ENCODE measurements around the gene CASP1. TPM values are rescaled to one million over a fixed set of nuclear protein-coding genes. Genes with fewer than 3 reads are reported as not detected.
"Not testable (repeated sequence)": the region's sequence is repeated elsewhere in the genome, so short reads cannot be mapped to it uniquely, and the experiment has no call there.

CASP1 gene
- total and polyA plus RNA-seq, 4 donors, result 6.9 to 15.2 (median 8.6) TPM

DNA sequence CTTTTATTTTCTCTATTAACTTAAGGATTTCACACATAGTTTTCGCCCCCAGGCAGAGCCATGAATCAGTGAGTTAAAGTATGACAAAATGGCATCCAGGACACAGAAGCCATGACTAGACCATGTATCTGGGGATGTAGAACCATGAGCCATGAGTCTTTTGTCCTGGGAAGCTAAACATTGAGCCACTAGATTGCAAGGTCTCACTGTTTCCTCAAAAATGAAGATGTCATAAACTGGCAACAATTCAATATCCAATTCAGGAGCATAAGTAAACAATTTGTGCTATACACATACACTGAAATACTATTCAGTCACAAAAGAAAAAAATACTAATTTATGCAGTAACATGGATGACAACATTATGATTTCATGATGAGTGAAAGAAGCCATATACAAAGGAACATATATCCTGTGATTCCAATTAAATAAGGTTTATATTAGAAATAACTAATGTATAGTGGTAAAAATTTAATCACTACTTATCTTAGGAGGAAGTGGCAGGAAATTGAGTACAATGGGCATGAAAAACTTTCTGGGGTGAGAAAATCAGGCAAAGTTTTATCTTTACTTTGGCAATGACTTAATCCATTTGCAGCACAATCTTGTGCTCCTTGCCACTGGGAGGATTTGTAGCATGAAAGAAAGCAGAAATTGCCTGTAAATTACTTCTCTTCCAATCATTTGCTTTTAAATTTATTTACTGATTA lies 38.7 kb upstream of the CASP1 start:
- Histone ChIP-seq H3K27ac (ENCODE audit: low read depth in 1 of 2, low read length in 2 of 2) (no peak overlapping the region), H3K9ac (ENCODE audit: low read depth in 1 of 2, low read length in 2 of 2) (no peak overlapping the region), H3K4me3 (ENCODE audit: low read depth in 1 of 3, low read length in 3 of 3) (no peak overlapping the region), H3K36me3 (ENCODE audit: control insufficient read depth in 4 of 4, insufficient read depth in 3 of 4, low read depth in 1 of 4, low read length in 3 of 4) (no peaks in the 10 kb centered on the region), H3K27me3 (ENCODE audit: control insufficient read depth in 4 of 4, insufficient read depth in 4 of 4, low read length in 3 of 4) (no peaks in the 10 kb centered on the region), H3K4me1 (ENCODE audit: control insufficient read depth in 4 of 4, insufficient read depth in 4 of 4, low read length in 3 of 4) (no peaks in the 10 kb centered on the region), H3K9me3 (ENCODE audit: control insufficient read depth in 4 of 4, low read length in 3 of 4) (no peaks in the 10 kb centered on the region)
- DNase-seq (ENCODE audit: low spot score), result no peak
- 77% methylated on average over 1 of the region's 1 CpG for WGBS
- TF ChIP-seq HNF4G (IDR thresholded peaks at IDR 0.05) (no peak), JUND (IDR thresholded peaks at IDR 0.05) (no peak), FOXA2 (IDR thresholded peaks at IDR 0.05) (no peak), GABPA (IDR thresholded peaks at IDR 0.05 in 1 of 2, conservative IDR thresholded peaks at IDR 0.05 in 1 of 2) (no peak), TAF1 (conservative IDR thresholded peaks at IDR 0.05) (no peak), EGR1 (IDR thresholded peaks at IDR 0.05; ENCODE audit: low read depth in 2 of 2) (no peak), NR2F2 (IDR thresholded peaks at IDR 0.05) (no peak), RAD21 (IDR thresholded peaks at IDR 0.05) (no peak), FOXA1 (IDR thresholded peaks at IDR 0.05) (no peak)
- TF ChIP-seq, protein P1, sequence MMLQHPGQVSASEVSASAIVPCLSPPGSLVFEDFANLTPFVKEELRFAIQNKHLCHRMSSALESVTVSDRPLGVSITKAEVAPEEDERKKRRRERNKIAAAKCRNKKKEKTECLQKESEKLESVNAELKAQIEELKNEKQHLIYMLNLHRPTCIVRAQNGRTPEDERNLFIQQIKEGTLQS (IDR thresholded peaks at IDR 0.05), result no peak
- TF ChIP-seq, protein P2, sequence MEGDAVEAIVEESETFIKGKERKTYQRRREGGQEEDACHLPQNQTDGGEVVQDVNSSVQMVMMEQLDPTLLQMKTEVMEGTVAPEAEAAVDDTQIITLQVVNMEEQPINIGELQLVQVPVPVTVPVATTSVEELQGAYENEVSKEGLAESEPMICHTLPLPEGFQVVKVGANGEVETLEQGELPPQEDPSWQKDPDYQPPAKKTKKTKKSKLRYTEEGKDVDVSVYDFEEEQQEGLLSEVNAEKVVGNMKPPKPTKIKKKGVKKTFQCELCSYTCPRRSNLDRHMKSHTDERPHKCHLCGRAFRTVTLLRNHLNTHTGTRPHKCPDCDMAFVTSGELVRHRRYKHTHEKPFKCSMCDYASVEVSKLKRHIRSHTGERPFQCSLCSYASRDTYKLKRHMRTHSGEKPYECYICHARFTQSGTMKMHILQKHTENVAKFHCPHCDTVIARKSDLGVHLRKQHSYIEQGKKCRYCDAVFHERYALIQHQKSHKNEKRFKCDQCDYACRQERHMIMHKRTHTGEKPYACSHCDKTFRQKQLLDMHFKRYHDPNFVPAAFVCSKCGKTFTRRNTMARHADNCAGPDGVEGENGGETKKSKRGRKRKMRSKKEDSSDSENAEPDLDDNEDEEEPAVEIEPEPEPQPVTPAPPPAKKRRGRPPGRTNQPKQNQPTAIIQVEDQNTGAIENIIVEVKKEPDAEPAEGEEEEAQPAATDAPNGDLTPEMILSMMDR (IDR thresholded peaks at IDR 0.05; ENCODE audit: low read depth, low read length, missing input control), result no peak
- TF ChIP-seq, protein P3, sequence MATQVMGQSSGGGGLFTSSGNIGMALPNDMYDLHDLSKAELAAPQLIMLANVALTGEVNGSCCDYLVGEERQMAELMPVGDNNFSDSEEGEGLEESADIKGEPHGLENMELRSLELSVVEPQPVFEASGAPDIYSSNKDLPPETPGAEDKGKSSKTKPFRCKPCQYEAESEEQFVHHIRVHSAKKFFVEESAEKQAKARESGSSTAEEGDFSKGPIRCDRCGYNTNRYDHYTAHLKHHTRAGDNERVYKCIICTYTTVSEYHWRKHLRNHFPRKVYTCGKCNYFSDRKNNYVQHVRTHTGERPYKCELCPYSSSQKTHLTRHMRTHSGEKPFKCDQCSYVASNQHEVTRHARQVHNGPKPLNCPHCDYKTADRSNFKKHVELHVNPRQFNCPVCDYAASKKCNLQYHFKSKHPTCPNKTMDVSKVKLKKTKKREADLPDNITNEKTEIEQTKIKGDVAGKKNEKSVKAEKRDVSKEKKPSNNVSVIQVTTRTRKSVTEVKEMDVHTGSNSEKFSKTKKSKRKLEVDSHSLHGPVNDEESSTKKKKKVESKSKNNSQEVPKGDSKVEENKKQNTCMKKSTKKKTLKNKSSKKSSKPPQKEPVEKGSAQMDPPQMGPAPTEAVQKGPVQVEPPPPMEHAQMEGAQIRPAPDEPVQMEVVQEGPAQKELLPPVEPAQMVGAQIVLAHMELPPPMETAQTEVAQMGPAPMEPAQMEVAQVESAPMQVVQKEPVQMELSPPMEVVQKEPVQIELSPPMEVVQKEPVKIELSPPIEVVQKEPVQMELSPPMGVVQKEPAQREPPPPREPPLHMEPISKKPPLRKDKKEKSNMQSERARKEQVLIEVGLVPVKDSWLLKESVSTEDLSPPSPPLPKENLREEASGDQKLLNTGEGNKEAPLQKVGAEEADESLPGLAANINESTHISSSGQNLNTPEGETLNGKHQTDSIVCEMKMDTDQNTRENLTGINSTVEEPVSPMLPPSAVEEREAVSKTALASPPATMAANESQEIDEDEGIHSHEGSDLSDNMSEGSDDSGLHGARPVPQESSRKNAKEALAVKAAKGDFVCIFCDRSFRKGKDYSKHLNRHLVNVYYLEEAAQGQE (IDR thresholded peaks at IDR 0.05), result no peak
- TF ChIP-seq, protein P4, sequence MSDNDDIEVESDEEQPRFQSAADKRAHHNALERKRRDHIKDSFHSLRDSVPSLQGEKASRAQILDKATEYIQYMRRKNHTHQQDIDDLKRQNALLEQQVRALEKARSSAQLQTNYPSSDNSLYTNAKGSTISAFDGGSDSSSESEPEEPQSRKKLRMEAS (IDR thresholded peaks at IDR 0.05), result no peak
- TF ChIP-seq, protein P5, sequence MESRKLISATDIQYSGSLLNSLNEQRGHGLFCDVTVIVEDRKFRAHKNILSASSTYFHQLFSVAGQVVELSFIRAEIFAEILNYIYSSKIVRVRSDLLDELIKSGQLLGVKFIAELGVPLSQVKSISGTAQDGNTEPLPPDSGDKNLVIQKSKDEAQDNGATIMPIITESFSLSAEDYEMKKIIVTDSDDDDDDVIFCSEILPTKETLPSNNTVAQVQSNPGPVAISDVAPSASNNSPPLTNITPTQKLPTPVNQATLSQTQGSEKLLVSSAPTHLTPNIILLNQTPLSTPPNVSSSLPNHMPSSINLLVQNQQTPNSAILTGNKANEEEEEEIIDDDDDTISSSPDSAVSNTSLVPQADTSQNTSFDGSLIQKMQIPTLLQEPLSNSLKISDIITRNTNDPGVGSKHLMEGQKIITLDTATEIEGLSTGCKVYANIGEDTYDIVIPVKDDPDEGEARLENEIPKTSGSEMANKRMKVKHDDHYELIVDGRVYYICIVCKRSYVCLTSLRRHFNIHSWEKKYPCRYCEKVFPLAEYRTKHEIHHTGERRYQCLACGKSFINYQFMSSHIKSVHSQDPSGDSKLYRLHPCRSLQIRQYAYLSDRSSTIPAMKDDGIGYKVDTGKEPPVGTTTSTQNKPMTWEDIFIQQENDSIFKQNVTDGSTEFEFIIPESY (IDR thresholded peaks at IDR 0.05), result no peak

DNA sequence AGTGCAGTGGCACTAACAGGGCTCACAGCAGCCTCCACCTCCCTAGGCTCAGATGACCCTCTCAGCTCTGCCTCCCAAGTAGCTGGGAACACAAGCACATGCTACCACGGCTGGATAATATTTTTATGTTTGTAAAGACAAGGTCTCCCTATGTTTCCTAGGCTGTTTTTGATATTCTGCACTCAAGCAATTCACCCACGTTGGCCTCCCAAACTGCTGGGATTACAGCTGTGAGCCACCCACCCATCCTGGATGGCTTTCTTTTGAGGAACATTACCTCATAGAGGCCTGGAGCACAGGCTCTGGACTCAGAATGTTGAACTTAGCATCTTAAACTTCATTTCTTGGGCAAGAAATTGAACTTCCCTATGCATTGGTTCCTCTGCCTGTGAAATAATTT lies 37.1 kb upstream of the CASP1 start:
- not testable (repeated sequence) for H3K4me1 ChIP-seq (ENCODE audit: control insufficient read depth in 4 of 4, insufficient read depth in 4 of 4, low read length in 3 of 4); H3K27me3 ChIP-seq (ENCODE audit: control insufficient read depth in 4 of 4, insufficient read depth in 4 of 4, low read length in 3 of 4); H3K36me3 ChIP-seq (ENCODE audit: control insufficient read depth in 4 of 4, insufficient read depth in 3 of 4, low read depth in 1 of 4, low read length in 3 of 4); H3K9me3 ChIP-seq (ENCODE audit: control insufficient read depth in 4 of 4, low read length in 3 of 4); H3K9ac ChIP-seq (ENCODE audit: low read depth in 1 of 2, low read length in 2 of 2); H3K27ac ChIP-seq (ENCODE audit: low read depth in 1 of 2, low read length in 2 of 2); DNase-seq (ENCODE audit: low spot score); H3K4me3 ChIP-seq (ENCODE audit: low read depth in 1 of 3, low read length in 3 of 3)
- WGBS, result 70% methylated on average over 2 of the region's 2 CpGs
